HS-5 (cell line): ENCODE data around the gene BDKRB2.

Experiments used
- DNase-seq: peaks from one replicate; pipeline ENCODE4 v3.0.0-alpha.2; 2012; ENCODE audit warnings: low read depth

The BDKRB2 gene

DNA sequence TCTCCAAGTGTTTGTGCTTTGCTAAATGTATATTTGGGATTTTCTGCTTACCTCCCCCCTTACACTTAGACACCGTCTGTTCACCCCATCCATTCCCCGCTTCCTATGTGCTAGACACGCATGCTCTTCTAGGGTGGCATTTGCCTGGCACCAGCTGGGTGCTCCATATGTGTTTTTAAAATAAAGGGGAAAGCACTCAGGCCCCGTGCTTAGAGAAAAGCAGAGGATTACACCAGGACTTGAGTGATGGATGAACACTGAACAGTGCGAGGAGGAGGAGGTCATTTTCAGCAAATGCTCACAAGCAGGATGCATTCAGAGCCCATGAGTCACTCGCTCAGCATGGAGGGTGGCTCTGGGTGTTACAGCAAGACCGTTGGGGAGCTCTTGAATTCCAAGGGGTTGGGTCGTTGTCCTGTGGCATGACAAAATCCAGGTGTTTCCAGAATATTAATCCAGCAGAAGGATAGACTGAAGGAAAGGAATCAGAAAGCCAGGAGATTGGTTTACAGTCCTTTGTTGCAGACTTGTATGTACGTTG is 48.4 kb downstream of the BDKRB2 start:
- DNase-seq = peak; percentile 73

DNA sequence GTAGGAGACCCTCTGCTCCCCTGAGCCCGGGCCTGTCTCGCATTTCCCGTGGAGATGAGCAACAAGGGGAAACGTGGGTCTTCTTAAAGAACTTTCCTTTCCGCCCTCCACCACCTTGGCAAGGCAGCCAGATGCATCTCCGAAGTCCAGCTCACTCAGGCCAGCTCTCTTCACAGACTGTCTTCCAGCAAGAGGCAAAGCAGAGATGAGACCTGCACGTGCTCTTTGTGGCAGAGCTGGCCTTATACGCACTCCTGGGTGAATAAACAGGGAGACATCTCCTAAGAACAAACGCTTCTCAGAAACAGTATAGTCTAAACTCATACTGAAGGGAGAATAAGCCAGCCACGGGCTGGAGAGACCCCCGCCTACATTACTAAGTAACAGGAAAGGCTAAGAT is 50.0 kb downstream of the BDKRB2 start:
- no peak for DNase-seq

DNA sequence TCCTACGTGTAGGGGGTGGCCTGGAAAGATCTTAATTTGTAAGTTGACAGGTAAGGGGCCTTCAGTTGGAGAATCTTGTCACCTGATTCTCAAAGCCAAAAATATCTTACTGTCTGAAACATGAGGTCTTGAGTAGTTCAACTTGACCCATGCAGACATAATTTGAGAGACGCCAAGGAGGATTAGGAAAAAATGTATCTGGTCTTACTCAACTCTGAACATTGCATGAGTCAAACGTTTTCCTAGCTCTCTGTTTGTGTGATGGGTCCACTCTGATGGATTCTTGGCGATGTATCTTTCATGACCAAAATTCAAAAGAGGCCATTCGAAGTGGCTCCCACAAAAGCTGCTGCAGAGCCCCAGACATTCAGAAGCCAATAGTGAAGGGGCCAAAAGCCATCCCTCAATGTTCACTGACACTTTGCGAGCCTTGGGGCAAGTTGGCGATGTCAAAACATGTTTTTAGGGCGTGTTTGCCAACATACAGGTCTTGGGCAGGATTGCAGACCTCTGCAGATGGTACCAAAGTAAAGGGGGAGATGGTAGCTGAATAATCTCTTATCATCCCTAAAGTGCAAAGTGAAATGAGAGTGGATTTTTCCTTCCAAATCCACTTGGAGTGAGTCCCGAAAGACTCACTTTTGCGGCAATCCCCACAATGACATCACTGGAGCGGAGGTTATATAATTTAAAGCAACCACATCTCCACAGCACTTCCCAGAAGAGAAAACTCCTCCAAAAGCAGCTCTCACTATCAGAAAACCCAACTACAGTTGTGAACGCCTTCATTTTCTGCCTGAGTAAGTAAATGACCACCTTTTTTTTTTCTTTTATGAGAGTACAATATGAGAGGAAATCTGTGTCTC is 51.1 kb downstream of the BDKRB2 start, which contains the start of gene BDKRB1:
BDKRB1 (plus strand) TSS at position 710 of the 866 bp plus-strand sequence. CDS start 7,473 bp downstream, outside the sequence.
- peak; percentile 60 for DNase-seq

DNA sequence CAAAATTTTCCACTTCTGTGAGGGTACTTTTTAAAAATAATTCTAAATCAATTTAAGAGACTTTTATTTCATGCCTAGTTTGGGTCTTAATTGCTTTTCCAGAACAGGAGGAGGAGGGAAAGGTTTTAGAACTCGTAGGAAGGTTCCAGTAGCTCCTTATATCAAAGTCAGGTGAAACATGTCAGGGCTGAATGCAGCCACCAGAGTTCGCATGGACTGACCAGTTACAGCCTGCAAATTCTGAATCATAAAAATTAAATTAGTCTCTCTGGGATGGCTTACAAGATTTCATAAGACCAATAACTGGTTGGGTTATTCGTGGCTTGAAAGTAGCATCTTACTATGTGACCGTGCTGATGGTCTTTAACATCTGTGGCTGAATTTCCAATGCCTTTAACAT is 51.8 kb downstream of the BDKRB2 start:
- no peak for DNase-seq

DNA sequence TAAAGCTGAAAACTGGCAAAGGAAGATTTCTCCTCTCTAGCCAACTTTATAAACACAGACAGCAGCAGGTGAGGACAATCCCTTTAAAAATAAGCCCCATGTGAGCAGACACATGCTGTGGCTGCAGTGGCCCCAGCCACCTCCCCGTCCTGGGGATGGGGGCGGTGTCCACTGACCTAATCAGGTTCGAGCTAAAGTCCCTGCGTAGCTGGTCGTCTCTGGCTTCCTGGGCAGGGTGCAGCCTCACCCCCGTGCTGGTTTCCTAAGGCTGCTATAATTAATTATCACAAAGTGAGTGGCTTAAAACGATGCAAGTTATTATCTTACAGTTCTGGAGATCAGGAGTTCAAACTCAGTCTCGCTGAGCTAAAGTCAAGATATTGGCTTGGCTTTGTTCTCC is 52.4 kb downstream of the BDKRB2 start:
- no peak for DNase-seq

DNA sequence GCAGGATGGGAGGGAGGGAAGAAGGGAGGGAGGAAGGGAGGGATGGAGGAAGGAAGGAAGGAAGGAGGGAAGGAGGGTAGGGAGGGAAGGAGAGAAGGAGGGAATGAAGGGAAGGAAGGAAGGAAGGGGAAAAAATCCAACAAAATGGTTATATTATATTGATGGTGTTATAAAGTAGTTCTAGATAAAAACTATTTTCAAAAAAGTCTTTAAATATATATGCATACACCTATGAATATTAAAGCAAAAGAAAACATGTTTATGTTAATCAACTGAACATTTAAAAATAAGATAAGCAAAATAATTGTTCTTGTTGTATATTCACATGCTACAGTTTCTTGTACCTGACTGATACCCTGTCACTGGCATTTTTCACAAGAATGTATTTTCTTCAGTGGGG is 53.3 kb downstream of the BDKRB2 start:
- DNase-seq = no peak

DNA sequence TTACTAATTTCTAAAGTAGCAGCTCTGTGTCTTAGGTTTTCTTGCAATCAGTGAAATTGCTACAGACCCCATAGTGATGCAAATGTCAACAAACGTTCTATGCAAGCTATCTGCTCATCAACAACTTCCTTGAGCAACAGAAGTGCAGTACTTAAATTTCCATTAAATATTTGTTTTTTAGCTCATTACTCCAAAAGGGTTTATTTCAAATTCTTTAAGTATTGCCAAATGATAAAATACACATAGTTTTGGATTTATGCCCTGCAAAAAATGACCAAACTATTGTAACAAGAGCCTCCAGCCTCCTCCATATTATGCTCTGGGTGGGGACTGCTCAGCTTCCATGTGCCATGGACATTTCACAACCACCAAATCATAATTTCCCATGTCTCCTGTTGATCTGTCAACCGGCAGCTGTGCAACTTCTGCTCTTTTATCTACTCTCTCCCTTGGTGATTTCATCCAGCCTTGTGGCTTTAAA is 55.7 kb downstream of the BDKRB2 start:
- DNase-seq = no peak

DNA sequence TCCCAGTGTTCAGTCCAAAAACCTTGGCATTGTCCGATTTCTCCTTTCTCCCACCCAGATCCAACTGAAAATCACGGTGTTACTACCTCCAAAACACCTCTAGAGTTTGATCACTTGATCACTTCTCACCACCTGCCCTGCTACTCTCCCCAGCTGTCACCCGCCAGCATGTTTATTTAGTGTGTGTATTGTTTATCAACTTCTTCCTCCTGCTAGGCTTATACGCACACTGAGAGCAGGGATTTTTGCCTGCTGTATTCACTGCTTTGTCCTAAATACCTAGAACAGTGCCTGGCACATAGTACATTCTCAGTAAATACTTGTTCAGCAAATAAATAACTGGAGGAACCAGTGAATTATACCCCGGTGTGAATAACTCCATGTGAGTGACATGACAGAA is 56.4 kb downstream of the BDKRB2 start:
- DNase-seq = no peak

DNA sequence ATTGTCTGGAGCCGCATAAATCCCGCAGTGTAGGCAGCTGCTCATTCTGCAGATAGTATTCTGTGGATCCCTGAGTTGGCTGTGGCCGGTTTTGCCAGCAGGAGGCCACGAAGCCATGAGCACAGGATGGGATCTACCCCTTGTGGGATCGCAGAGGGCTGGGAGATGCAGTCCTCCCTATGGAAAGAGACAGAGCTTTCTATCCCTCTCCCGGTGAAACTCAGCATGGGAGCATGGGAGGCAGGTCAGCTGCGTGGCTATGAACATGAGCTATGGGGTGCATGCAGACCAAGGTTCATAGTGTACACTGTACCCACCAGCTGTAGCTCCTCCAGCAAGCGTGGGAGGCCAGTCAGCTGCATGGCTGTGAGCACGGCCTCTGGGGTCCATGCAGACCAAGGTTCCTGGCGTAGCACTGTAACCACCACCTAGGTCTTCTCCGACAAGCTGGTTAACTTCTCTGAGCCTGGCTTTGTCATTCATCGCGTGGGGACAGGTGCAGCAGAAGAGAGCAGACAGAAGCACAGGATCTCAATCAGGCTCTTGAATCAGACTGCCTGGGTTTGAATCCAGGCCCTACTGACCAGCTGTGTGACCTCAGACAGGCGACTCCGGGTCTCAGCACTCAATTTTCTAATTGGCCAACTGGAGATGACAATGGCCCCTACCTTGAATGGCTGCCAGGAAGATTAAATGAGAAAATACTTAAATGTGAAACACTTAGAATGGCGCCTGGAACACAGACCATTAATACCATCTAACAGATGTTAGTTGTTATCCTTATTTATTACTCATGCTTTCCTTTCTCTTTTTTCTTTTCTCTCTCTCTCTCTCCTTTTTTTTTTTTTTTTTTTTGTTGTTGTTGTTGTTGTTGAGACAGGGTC is 57.4 kb downstream of the BDKRB2 start:
- no peak for DNase-seq

DNA sequence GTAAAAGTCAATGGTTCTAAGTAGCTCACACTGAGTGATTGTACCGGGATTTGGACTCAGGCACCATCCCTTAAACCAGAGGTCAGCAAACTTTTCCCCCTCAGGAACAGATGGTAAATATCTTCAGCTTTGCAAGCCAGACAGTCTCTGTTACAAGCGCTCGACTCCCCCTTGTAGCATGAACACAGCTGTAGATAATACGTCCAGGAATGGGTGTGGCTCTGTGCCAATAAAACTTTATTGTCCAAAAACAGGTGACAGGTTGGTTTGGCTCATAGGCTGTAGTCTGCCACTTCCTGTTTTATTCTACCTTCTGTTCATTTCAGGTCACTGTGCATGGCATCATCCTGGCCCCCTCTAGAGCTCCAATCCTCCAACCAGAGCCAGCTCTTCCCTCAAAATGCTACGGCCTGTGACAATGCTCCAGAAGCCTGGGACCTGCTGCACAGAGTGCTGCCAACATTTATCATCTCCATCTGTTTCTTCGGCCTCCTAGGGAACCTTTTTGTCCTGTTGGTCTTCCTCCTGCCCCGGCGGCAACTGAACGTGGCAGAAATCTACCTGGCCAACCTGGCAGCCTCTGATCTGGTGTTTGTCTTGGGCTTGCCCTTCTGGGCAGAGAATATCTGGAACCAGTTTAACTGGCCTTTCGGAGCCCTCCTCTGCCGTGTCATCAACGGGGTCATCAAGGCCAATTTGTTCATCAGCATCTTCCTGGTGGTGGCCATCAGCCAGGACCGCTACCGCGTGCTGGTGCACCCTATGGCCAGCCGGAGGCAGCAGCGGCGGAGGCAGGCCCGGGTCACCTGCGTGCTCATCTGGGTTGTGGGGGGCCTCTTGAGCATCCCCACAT is 58.9 kb downstream of the BDKRB2 start:
- DNase-seq = no peak

DNA sequence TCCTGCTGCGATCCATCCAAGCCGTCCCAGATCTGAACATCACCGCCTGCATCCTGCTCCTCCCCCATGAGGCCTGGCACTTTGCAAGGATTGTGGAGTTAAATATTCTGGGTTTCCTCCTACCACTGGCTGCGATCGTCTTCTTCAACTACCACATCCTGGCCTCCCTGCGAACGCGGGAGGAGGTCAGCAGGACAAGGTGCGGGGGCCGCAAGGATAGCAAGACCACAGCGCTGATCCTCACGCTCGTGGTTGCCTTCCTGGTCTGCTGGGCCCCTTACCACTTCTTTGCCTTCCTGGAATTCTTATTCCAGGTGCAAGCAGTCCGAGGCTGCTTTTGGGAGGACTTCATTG is 59.5 kb downstream of the BDKRB2 start:
- no peak for DNase-seq

DNA sequence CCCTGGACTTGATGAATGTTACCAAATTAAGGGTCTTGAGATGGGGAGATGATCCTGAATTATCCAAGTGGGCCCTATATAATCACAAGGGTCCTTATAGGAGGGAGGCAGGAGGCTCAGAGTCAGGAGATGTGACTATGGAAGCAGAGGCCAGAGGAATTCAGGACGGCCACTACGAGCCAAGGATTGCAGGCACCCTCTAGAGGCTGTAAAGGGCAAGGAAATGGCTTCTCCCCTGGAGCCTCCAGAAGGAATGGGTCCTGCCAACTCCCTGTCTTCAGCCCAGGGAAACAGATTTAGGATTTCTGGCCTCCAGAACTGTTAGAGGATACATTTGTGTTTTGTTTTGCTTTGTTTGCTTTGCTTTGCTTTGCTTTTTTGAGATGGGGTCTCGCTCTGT is 60.2 kb downstream of the BDKRB2 start:
- no peak for DNase-seq

DNA sequence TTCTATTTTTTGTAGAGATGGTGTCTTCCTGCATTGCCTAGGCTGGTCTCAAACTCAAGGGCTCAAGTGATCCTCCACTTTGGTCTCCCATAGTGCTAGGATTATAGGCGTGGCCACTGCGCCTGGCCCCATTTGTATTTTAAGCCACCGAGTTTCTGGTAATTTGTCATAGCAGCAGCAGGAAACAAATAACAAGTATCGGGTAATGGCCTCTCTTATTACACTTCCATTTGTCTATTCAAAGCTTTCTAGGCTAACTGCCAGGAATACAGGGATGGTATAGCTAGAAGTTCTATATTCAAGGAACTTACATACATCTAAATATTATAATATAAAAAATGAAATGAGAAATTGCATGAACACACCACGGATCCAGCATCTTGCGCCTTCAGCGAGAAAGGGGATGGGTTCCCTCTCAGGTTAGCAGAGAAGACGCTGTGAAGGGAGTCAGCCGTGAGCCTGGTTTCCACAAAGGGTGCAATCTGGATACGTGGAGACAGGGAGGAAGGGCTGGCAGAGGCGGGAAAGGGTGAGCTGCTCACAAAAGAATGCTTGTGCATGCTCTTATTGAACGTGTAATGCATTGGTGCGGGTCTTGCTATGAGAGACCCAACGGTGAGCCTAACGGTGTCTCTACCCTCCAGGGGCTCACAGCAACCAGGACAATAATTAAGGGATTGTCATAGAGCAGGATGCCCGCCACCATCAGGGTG is 60.9 kb downstream of the BDKRB2 start:
- DNase-seq = no peak

DNA sequence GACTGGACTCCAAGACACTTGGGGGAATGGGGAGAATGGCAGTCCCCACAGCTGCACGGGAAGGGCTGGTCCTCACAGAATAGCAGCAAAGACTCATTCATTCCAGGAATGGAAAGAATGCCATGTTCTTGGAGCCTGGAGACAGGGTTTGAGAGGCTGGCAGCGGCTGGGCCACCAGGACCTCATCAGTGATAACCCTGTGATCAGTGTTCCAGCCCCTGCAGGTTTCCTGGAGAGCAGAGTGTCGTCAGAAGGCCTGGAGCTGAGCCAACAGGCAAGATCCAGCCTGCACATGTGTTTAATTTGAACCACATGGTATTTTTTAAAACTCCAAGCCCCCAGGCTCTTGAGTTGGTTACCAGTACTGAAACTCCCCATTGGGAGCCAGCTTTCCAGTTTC is 62.7 kb downstream of the BDKRB2 start:
- DNase-seq = no peak

DNA sequence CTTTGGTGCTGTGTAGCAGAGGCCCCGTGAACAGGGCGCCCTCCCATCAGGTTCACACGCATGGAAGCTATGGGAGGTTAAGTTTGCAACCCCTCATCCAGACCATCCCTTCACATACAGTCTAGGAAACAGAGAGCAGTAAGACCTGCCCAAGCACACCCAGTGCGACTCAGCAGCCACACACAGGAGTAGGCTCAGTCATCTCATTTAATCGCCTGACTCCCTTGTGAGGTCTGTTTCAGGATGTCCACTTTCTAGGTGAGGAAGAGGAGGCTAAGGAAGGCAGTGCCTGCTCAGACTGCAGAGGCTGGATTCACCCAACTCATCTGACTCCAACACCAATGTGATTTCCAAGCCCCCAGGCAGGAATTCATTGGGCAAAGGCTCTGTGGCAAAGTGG is 63.3 kb downstream of the BDKRB2 start:
- no peak for DNase-seq

DNA sequence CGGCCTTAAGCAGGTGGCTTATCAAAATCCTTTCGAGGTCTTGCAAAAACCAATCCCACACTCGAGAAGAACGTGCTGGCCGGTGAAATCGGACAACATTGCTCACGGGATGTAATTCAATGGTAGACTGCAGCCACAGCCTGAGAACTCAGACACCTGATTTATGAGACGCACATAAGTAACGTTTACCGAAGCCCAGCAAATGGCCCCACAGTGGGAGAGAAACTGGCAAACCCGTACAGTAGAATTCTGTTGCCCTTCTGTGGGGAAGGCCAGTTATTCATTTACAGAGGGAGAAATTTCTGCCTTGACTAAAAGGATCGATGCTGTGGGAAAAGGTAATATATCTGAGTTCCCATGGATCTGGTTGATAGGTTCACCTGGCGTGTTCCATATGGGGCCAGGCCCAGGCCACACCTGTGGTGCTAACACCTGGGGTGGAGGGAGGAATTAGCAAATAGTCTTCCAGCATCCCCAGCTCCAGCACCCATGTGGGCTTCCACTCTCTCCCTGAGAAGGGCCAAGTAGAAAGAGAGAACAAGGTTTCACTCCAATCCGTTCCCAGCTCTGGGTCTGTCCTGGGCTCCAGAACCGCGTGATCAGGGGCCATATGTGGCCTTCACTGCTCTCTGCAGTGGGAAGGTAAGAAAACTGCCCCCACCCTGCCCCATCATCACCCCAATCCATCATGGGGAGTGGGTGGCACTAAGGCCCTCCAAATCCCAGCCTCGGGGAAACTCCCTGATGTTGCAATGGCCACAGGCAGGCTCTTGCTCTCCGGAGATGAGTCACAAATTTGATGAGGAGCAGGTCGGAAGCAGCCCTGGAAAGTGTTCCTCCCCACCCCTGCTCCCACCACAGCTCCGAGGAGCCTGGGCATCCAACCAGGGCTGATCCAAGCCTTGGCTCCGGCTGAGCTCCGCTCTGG is 64.1 kb downstream of the BDKRB2 start:
- DNase-seq = peak; percentile 77

DNA sequence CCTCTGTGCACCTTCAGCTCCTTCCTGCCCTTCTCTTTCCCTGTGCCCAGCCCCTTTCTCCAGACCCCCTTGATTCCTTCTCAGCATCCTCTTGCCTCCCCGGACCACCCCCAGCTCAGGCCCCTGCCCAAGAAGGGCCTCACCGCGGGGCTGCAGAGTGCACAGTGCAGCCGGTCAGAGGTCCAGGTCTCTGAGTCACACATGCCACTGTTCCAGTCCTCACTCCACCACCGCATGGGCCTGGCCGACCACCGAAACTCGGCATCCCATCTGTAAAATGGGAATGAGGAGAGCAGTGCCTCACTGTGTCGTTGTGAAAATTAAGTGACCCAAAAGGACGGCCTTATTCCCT is 64.7 kb downstream of the BDKRB2 start:
- DNase-seq = no peak

DNA sequence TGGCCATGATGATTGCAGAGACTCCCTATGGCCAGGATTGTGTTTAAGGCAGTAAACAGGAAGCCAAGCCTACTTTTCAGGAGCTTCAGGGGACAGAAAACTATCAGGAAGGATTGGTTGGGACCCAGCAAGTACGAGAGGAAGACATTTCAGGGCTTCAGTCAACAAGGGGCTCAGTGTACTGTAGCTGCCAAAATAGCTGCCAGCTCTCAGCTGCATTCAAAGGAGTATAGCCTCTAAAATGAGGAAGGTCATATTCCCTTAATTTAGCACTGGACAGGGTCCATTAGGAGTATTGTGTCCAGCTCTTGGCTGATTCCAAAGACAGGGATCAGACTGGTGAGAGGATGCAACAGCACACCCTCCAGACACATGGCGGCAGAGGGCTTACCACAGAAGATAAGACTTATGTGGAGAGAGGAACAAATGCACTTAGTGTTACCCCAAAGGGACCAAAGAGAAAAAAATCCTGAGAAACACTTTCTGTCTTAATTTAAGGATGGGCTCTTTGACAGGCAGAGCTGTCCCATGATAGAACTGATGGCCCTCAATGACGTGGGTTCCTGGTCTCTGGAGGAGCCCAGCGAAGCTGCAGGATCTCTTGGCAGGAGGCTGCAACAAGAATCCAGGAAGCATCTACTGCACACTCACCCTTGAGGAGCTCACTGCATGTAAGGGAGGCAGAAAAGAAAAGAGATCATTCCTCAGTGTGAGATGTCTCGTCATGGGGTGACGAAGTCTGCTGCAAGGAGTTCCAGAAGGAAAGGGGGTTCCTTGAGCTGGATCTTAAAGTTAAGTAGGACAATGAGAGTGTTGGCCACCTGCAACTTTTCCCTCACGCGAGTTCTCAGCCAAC is 66.2 kb downstream of the BDKRB2 start:
- no peak for DNase-seq

DNA sequence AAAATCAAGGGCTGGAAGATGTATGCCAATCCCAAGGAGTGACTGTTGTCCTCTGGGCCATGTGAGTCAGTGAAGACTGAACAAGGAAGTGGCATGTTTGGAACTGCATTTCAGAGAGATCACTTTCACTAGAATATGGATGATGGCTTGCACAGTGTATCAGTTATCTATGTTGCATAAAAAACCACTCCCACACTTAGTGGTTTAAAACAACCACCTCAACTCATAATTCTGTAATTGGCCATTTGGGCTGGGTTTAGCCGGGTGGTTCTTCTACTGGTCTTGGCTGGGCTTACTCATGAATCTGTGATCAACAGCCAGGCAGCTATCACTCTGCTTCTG is 66.8 kb downstream of the BDKRB2 start:
- no peak for DNase-seq
